HEK293 (cell line): ENCODE data around the gene SLC35F6.

Experiments
- CTCF ChIA-PET: fragments of 350-600 bp; formaldehyde crosslinking; extraction: SDS; loops from one replicate; lab custom pipeline; 2021; ENCODE audit warnings: antibody characterized with exemption; lab: Yijun Ruan, JAX
- POLR2A ChIA-PET: fragments of 300-600 bp; formaldehyde crosslinking; extraction: SDS; loops from one replicate; lab custom pipeline; 2020; ENCODE audit warnings: antibody characterized with exemption, inconsistent platforms; lab: Yijun Ruan, JAX
- H3K27ac ChIP-seq: fragments of 200-500 bp; sonication (Bioruptor generic); 2 replicates; pipeline ENCODE4 v1.5.1; 2014; ENCODE audit warnings: low read depth, low read length, control low read depth, inconsistent platforms; ENCODE audit errors: extremely low read depth
- H3K36me3 ChIP-seq, 2 experiments: fragments of 200-500 bp in 1 of 2; sonication (Bioruptor generic) in 1 of 2; 1 replicate in 1 of 2; 2 replicates in 1 of 2; pipeline ENCODE4 v1.5.1; 2014 to 2017; ENCODE audit warnings: inconsistent platforms in 2 of 2, low read length in 2 of 2; ENCODE audit not compliant: control insufficient read depth in 2 of 2, insufficient read depth in 1 of 2
- H3K4me1 ChIP-seq: fragments of 200-500 bp; sonication (Bioruptor generic); 2 replicates; pipeline ENCODE4 v1.5.1; 2014; ENCODE audit warnings: mild to moderate bottlenecking, low read length, inconsistent platforms; ENCODE audit not compliant: control insufficient read depth, insufficient read depth
- H3K4me3 ChIP-seq: 2 replicates; pipeline ENCODE4 v1.5.1; 2011; ENCODE audit warnings: low read depth, mild to moderate bottlenecking, control low read depth, low read length, moderate library complexity
- H3K9me3 ChIP-seq: fragments of 200-500 bp; sonication (Bioruptor generic); 2 replicates; pipeline ENCODE4 v1.5.1; 2014; ENCODE audit warnings: low read depth, low read length, inconsistent platforms; ENCODE audit not compliant: control insufficient read depth, insufficient read depth
- ELK4 ChIP-seq: IDR thresholded peaks from 2 replicates; pipeline ENCODE4 v1.6.1; 2011; ENCODE audit warnings: mild to moderate bottlenecking, low read depth, low read length, borderline replicate concordance
- GLIS1 ChIP-seq: fragments of 450-650 bp; formaldehyde crosslinking; IDR thresholded peaks from 2 replicates; pipeline ENCODE4 v1.5.1; 2016; ENCODE audit warnings: missing biosample characterization, missing genetic modification characterization
- SCRT1 ChIP-seq: fragments of 450-650 bp; formaldehyde crosslinking; IDR thresholded peaks from 2 replicates; pipeline ENCODE4 v1.5.1; 2016; ENCODE audit warnings: missing biosample characterization, missing genetic modification characterization, borderline replicate concordance
- ZBTB48 ChIP-seq: fragments of 450-650 bp; formaldehyde crosslinking; IDR thresholded peaks from 2 replicates; pipeline ENCODE4 v1.5.1; 2016; ENCODE audit warnings: missing biosample characterization, missing genetic modification characterization
- ZFP37 ChIP-seq: fragments of 450-650 bp; formaldehyde crosslinking; IDR thresholded peaks from 2 replicates; pipeline ENCODE4 v1.5.1; 2016; ENCODE audit warnings: missing biosample characterization, missing genetic modification characterization
- ZNF214 ChIP-seq: fragments of 450-650 bp; formaldehyde crosslinking; IDR thresholded peaks from 2 replicates; pipeline ENCODE4 v1.5.1; 2017; ENCODE audit warnings: missing biosample characterization, mild to moderate bottlenecking, missing genetic modification characterization, borderline replicate concordance
- ZNF280D ChIP-seq: fragments of 450-650 bp; formaldehyde crosslinking; IDR thresholded peaks from 2 replicates; pipeline ENCODE4 v1.5.1; 2016; ENCODE audit warnings: missing biosample characterization, missing genetic modification characterization
- ZNF366 ChIP-seq: fragments of 450-650 bp; formaldehyde crosslinking; conservative IDR thresholded peaks from 2 replicates; pipeline ENCODE4 v1.5.1; 2016; ENCODE audit warnings: missing biosample characterization, missing genetic modification characterization
- ZNF404 ChIP-seq: fragments of 450-650 bp; formaldehyde crosslinking; IDR thresholded peaks from 2 replicates; pipeline ENCODE4 v1.5.1; 2017; ENCODE audit warnings: missing biosample characterization, missing genetic modification characterization
- ZNF416 ChIP-seq: fragments of 450-650 bp; formaldehyde crosslinking; IDR thresholded peaks from 2 replicates; pipeline ENCODE4 v1.5.1; 2016; ENCODE audit warnings: missing biosample characterization, missing genetic modification characterization
- ZNF48 ChIP-seq: fragments of 450-650 bp; formaldehyde crosslinking; IDR thresholded peaks from 2 replicates; pipeline ENCODE4 v1.5.1; 2016; ENCODE audit warnings: missing biosample characterization, missing genetic modification characterization
- ZNF560 ChIP-seq: fragments of 450-650 bp; formaldehyde crosslinking; IDR thresholded peaks from 2 replicates; pipeline ENCODE4 v1.5.1; 2017; ENCODE audit warnings: missing biosample characterization, missing genetic modification characterization, borderline replicate concordance
- ZNF664 ChIP-seq: fragments of 450-650 bp; formaldehyde crosslinking; IDR thresholded peaks from 2 replicates; pipeline ENCODE4 v1.5.1; 2016; ENCODE audit warnings: missing biosample characterization, missing genetic modification characterization
- ZXDB ChIP-seq: fragments of 450-650 bp; formaldehyde crosslinking; IDR thresholded peaks from 2 replicates; pipeline ENCODE4 v1.5.1; 2016; ENCODE audit warnings: missing biosample characterization, missing genetic modification characterization
- TF ChIP-seq, protein P1 (sequence below): fragments of 450-650 bp; formaldehyde crosslinking; IDR thresholded peaks from 2 replicates; pipeline ENCODE4 v1.5.1; 2017; ENCODE audit warnings: missing biosample characterization, missing genetic modification characterization

SLC35F6 gene

DNA sequence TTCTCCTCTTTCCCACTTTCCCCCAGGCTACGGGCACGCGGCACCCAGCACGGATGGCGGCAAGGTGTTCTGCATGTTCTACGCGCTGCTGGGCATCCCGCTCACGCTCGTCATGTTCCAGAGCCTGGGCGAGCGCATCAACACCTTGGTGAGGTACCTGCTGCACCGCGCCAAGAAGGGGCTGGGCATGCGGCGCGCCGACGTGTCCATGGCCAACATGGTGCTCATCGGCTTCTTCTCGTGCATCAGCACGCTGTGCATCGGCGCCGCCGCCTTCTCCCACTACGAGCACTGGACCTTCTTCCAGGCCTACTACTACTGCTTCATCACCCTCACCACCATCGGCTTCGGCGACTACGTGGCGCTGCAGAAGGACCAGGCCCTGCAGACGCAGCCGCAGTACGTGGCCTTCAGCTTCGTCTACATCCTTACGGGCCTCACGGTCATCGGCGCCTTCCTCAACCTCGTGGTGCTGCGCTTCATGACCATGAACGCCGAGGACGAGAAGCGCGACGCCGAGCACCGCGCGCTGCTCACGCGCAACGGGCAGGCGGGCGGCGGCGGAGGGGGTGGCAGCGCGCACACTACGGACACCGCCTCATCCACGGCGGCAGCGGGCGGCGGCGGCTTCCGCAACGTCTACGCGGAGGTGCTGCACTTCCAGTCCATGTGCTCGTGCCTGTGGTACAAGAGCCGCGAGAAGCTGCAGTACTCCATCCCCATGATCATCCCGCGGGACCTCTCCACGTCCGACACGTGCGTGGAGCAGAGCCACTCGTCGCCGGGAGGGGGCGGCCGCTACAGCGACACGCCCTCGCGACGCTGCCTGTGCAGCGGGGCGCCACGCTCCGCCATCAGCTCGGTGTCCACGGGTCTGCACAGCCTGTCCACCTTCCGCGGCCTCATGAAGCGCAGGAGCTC is 36.2 kb upstream of the SLC35F6 start:
- CTCF ChIA-PET: interaction anchor here (0.6 kb wide), 1 partner anchor 259 kb away, joined by 3 read pairs; no protein-coding TSS in a partner anchor
- POLR2A ChIA-PET: interaction anchor here (0.6 kb wide), 1 partner anchor 124 kb away, joined by 4 read pairs; no protein-coding TSS in a partner anchor
- Histone ChIP-seq H3K36me3 (no peaks in the 10 kb centered on the region), H3K27ac (no peak overlapping the region), H3K4me3 (no peak overlapping the region), H3K4me1 (peaks cover 3% of the 10 kb centered on the region; the same call in 1 of the 2 replicates), H3K9me3 (no peaks in the 10 kb centered on the region)
- TF ChIP-seq ZNF214: no peak
- TF ChIP-seq ZNF404 (tag by site-specific recombination): no peak
- TF ChIP-seq, protein P1, sequence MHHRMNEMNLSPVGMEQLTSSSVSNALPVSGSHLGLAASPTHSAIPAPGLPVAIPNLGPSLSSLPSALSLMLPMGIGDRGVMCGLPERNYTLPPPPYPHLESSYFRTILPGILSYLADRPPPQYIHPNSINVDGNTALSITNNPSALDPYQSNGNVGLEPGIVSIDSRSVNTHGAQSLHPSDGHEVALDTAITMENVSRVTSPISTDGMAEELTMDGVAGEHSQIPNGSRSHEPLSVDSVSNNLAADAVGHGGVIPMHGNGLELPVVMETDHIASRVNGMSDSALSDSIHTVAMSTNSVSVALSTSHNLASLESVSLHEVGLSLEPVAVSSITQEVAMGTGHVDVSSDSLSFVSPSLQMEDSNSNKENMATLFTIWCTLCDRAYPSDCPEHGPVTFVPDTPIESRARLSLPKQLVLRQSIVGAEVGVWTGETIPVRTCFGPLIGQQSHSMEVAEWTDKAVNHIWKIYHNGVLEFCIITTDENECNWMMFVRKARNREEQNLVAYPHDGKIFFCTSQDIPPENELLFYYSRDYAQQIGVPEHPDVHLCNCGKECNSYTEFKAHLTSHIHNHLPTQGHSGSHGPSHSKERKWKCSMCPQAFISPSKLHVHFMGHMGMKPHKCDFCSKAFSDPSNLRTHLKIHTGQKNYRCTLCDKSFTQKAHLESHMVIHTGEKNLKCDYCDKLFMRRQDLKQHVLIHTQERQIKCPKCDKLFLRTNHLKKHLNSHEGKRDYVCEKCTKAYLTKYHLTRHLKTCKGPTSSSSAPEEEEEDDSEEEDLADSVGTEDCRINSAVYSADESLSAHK: no peak

GRCh38 chr2:26729311-26729710 is 34.8 kb upstream of the SLC35F6 start:
- Histone ChIP-seq H3K4me1 (no peaks in the 10 kb centered on the region), H3K27ac (no peak overlapping the region), H3K36me3 (no peaks in the 10 kb centered on the region), H3K9me3 (no peaks in the 10 kb centered on the region), H3K4me3 (no peak overlapping the region)
- TF ChIP-seq ZNF664 (tag by site-specific recombination) (no peak), ZNF48 (tag by site-specific recombination) (no peak), ZNF560 (no peak), SCRT1 (tag by site-specific recombination) (no peak), GLIS1 (tag by site-specific recombination) (no peak), ZBTB48 (no peak), ZNF280D (tag by site-specific recombination) (no peak), ZNF416 (tag by site-specific recombination) (no peak), ELK4 (no peak), ZNF366 (tag by site-specific recombination) (no peak), ZXDB (no peak), ZFP37 (tag by site-specific recombination) (no peak)
- CTCF ChIA-PET: no interaction called here
- POLR2A ChIA-PET: no interaction called here
